Esophagus mucosa (tissue), 1 donor: ENCODE data around the gene FAHD2B. TPM values are rescaled to one million over a fixed set of nuclear protein-coding genes. Genes with fewer than 3 reads are reported as not detected.
"Not testable (repeated sequence)": the region's sequence is repeated elsewhere in the genome, so short reads cannot be mapped to it uniquely, and the experiment has no call there.

Source experiments
- ATAC-seq: fragments of 200-7000 bp; cut with Tn5 transposase; one replicate; pipeline ENCODE4 v1.9.1; 2020
- total RNA-seq: library from RNA; stranded (reverse); gene quantifications from one replicate; pipeline ENCODE4 v1.2.4, GENCODE V29; 2023
- donor health status: DM: yes; HTN: yes; CAD: no.

FAHD2B gene
- total RNA-seq = 5.6 TPM

GRCh38 chr2:97094772-97095611 is at the start of gene FAHD2B:
Gene FAHD2B, minus strand, starts transcription at chr2:97094882. Its CDS starts 3,176 bp downstream, at chr2:97091706.
- ATAC-seq = peak; percentile 94

- ATAC-seq = not testable (repeated sequence)
Measured at GRCh38 chr2:97144016-97144415, 49.3 kb upstream of the FAHD2B start.

GRCh38 chr2:97129090-97129489 is 34.4 kb upstream of the FAHD2B start:
- ATAC-seq = not testable (repeated sequence)

GRCh38 chr2:97113882-97114255 is 19.2 kb upstream of the FAHD2B start:
- peak; percentile 58 for ATAC-seq

GRCh38 chr2:97113050-97113881 is 18.6 kb upstream of the FAHD2B start, which contains the start of gene ANKRD36:
Gene ANKRD36, plus strand, starts transcription at chr2:97113153. Its CDS starts 587 bp downstream, at chr2:97113740.
- ATAC-seq = peak; percentile 97

- ATAC-seq = peak; percentile 89
Measured at GRCh38 chr2:97112320-97113049, 17.8 kb upstream of the FAHD2B start.

GRCh38 chr2:97111246-97111645 is 16.6 kb upstream of the FAHD2B start:
- not testable (repeated sequence) for ATAC-seq

GRCh38 chr2:97106878-97107277 is 12.2 kb upstream of the FAHD2B start:
- ATAC-seq = not testable (repeated sequence)

- ATAC-seq = not testable (repeated sequence)
Measured at GRCh38 chr2:97098786-97099372, 4.2 kb upstream of the FAHD2B start.

GRCh38 chr2:97095661-97096060 is 979 bp upstream of the FAHD2B start:
- no peak for ATAC-seq

- peak; percentile 30 for ATAC-seq
Measured at GRCh38 chr2:97093983-97094771, 505 bp downstream of the FAHD2B start.

- not testable (repeated sequence) for ATAC-seq
Measured at GRCh38 chr2:97092946-97093345, 1.7 kb downstream of the FAHD2B start.

- not testable (repeated sequence) for ATAC-seq
Measured at GRCh38 chr2:97088706-97089105, 6.0 kb downstream of the FAHD2B start.

- not testable (repeated sequence) for ATAC-seq
Measured at GRCh38 chr2:97085093-97085492, 9.6 kb downstream of the FAHD2B start.

GRCh38 chr2:97083516-97083915 is 11.2 kb downstream of the FAHD2B start:
- ATAC-seq = not testable (repeated sequence)

- peak; percentile 89 for ATAC-seq
Measured at GRCh38 chr2:97082206-97082605, 12.5 kb downstream of the FAHD2B start.

- ATAC-seq = not testable (repeated sequence)
Measured at GRCh38 chr2:97080855-97081254, 13.8 kb downstream of the FAHD2B start.

- not testable (repeated sequence) for ATAC-seq
Measured at GRCh38 chr2:97077213-97077612, 17.5 kb downstream of the FAHD2B start.

GRCh38 chr2:97070915-97071314 is 23.8 kb downstream of the FAHD2B start:
- not testable (repeated sequence) for ATAC-seq

- not testable (repeated sequence) for ATAC-seq
Measured at GRCh38 chr2:97068722-97069121, 26.0 kb downstream of the FAHD2B start.

- peak; percentile 52 for ATAC-seq
Measured at GRCh38 chr2:97068074-97068473, 26.6 kb downstream of the FAHD2B start.
